HT1080 (cell line): ENCODE data around the gene FSHR. TPM values are rescaled to one million over a fixed set of nuclear protein-coding genes. Genes with fewer than 3 reads are reported as not detected.

Experiments
- DNase-seq: peaks from one replicate; pipeline ENCODE4 v3.0.0-alpha.2; 2015; ENCODE audit warnings: low read depth
- total RNA-seq: library from RNA; depleted of rRNA; stranded (reverse); fragments of >200 nt; shearing (Covaris generic); gene quantifications from 2 replicates; pipeline ENCODE4 v1.2.3, GENCODE V29; 2014

FSHR gene
- total RNA-seq, 1 experiment from 2014 or later: not detected

- no peak for DNase-seq
Measured at GRCh38 chr2:49032936-49033335, 121.4 kb downstream of the FSHR start.

GRCh38 chr2:49032126-49032525, 122.2 kb downstream of the FSHR start:
- DNase-seq: no peak

GRCh38 chr2:49029406-49029805, 124.9 kb downstream of the FSHR start:
- no peak for DNase-seq

- DNase-seq: no peak
Measured at GRCh38 chr2:49028101-49028500, 126.2 kb downstream of the FSHR start.

GRCh38 chr2:49026706-49027105, 127.6 kb downstream of the FSHR start:
- DNase-seq: no peak

- DNase-seq: no peak
Measured at GRCh38 chr2:49021271-49021670, 133.0 kb downstream of the FSHR start.

GRCh38 chr2:49005261-49005660, 149.1 kb downstream of the FSHR start:
- no peak for DNase-seq

- no peak for DNase-seq
Measured at GRCh38 chr2:49004036-49004626, 150.2 kb downstream of the FSHR start.

GRCh38 chr2:49003201-49003600, 151.1 kb downstream of the FSHR start:
- no peak for DNase-seq

- peak; percentile 10 for DNase-seq
Measured at GRCh38 chr2:49002750-49003149, 151.6 kb downstream of the FSHR start.

- no peak for DNase-seq
Measured at GRCh38 chr2:49000695-49001094, 153.6 kb downstream of the FSHR start.

GRCh38 chr2:48998449-48998848, 155.9 kb downstream of the FSHR start:
- no peak for DNase-seq

GRCh38 chr2:48993576-48993975, 160.7 kb downstream of the FSHR start:
- no peak for DNase-seq

- no peak for DNase-seq
Measured at GRCh38 chr2:48991415-48992131, 162.7 kb downstream of the FSHR start.

- DNase-seq: no peak
Measured at GRCh38 chr2:48984922-48985321, 169.4 kb downstream of the FSHR start.

- no peak for DNase-seq
Measured at GRCh38 chr2:48983551-48983950, 170.8 kb downstream of the FSHR start.

- DNase-seq: no peak
Measured at GRCh38 chr2:48982887-48983435, 171.4 kb downstream of the FSHR start.

GRCh38 chr2:48980846-48981245, 173.5 kb downstream of the FSHR start:
- no peak for DNase-seq

GRCh38 chr2:48979691-48980090, 174.6 kb downstream of the FSHR start:
- DNase-seq: no peak

- DNase-seq: no peak
Measured at GRCh38 chr2:48978131-48978530, 176.2 kb downstream of the FSHR start.

- DNase-seq: no peak
Measured at GRCh38 chr2:48971801-48972200, 182.5 kb downstream of the FSHR start.

GRCh38 chr2:48968011-48968410, 186.3 kb downstream of the FSHR start:
- DNase-seq: no peak

GRCh38 chr2:48965204-48965603, 189.1 kb downstream of the FSHR start:
- no peak for DNase-seq
